Activated CD4-positive, alpha-beta T cell treated with anti-CD3 and anti-CD28 coated beads, Interleukin-2, Interleukin-6, amounts not matched to agents 100 ng/mL and 50 ng/mL, durations not matched to agents 16 hours and 8 hours (primary cell): ENCODE measurements around the gene GRAMD2B.

Experiments used
- DNase-seq: peaks from one replicate; pipeline ENCODE4 v3.0.0-alpha.2; 2020

The GRAMD2B gene

GRCh38 chr5:126483156-126483555 is 59.9 kb downstream of the GRAMD2B start:
- no peak for DNase-seq

GRCh38 chr5:126484253-126484652 is 61.0 kb downstream of the GRAMD2B start:
- no peak for DNase-seq

GRCh38 chr5:126486332-126486731 is 63.1 kb downstream of the GRAMD2B start:
- no peak for DNase-seq

- DNase-seq = no peak
Measured at GRCh38 chr5:126487596-126487995, 64.4 kb downstream of the GRAMD2B start.

DNA sequence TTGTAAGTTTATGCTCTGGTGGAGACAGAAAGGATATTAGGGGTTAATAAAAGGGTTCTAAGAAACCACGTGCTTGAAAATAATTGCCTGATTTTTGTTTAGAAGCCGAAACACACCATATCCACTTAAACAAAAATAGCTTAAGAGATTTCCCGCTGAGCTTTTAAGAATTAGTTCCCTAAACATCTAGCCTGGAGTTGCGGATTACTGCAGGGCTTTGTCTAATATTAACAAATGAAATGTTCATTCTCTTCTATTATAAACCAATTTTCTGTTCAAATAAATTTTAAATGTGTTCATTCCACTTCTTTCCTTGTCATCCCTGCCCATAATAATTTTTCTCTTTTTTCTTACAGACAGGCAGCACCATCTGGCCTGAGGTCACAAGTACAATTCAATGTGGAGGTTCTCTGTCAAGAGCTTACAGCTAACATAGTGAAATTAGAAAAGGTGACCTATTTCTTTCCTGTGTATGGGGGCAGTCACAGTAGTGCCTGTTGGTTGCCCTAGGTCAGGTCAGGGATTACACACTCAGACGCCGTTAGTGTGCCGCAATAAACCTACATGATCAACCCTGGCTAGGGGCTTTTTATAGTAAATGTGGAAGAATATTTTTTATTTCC is 65.3 kb downstream of the GRAMD2B start:
- DNase-seq = no peak

GRCh38 chr5:126490167-126490940 is 67.1 kb downstream of the GRAMD2B start:
- DNase-seq = no peak

- DNase-seq = no peak
Measured at GRCh38 chr5:126492939-126493338, 69.7 kb downstream of the GRAMD2B start.

GRCh38 chr5:126494393-126494792 is 71.2 kb downstream of the GRAMD2B start:
- no peak for DNase-seq

DNA sequence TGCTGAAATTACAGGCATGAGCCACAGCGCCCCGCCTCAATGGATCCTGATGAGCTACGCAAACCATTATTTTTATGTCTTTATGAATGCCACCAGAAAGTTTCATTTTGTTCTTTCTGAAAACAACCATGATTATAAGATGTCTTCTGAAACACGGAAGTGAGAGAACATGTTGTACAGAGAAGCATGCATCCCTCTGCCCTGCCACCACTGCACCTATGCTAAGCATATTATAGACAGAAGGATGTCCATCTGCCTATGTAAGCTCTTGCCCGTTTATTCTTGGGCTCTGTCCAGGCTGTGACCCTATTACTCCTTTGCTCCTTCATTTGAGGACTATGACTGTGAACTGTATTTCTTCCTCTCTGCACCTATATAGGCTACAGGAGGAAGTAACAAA is 74.3 kb downstream of the GRAMD2B start:
- no peak for DNase-seq

GRCh38 chr5:126499278-126499677 is 76.1 kb downstream of the GRAMD2B start:
- no peak for DNase-seq

- DNase-seq = peak; percentile 68
Measured at GRCh38 chr5:126499853-126500342, 76.7 kb downstream of the GRAMD2B start.

GRCh38 chr5:126501448-126501847 is 78.2 kb downstream of the GRAMD2B start:
- no peak for DNase-seq

DNA sequence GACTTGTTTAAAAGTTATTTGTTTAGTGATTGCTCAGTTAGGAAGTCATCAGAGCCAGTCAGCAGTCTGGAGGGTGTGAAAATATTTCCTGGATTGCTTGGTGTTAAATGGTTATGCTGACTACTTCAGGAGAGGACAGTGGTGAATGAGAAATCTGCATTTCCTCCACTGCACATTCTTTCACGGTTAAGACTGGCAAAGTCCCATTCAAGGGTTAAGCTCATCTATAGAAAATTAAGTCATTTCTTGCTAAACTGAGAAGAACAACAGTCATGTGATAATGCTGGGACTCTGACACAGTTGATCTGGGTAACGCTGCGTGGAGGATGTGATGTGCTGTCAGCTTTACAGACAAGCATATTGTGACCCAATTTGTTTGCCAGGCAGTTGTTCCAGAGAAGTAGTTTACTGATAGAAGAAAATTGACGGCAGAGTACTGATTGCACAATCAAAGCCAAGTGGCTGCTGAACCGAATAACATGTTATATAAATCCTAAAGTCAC is 80.4 kb downstream of the GRAMD2B start:
- DNase-seq = peak; percentile 25

DNA sequence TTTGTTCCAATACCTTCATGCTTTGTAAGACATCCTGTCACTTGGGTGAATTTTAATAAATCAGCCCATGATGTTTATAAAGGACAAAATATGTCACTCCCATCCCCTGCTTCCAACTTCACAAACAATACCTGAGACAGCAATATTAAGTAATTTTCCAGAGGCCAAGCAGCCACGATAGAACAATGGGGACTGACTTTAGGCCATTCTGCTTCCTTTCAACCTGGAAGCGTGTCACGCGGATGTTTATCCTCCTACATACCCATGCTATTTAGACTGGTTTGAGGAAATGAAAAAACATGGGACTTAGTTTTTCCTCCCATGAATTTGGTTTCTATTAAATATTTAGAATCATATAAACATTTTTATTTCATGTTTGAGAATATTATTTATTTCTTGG is 82.9 kb downstream of the GRAMD2B start:
- DNase-seq = no peak

DNA sequence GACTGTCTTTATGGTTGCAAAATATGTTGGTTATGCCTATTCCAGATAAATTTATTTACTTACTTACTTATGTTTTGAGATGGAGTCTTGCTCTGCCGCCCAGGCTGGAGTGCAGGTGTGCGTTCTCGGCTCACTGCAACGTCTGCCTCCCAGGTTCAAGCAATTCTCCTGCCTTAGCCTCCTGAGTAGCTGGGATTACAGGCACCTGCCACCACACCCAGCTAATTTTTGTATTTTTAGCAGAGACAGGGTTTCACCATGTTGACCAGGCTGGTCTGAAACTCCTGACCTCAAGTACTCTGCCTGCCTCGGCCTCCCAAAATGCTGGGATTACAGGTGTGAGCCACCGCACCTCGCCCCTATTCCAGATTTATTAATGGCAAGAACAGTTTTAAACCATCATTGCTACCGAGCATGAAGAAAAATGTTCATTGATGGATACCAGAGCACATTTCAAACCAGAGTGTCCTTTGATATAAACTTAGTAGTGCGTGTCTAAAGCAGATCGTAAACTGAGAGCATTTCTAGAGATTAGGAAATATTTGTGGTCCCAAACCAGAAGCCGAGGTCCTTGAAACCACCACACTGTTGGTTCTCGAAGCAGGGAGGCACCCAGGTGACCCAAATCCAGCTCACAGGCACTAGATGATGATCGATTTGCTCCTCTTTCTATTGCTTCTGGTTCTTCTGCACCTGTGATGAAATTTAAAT is 85.2 kb downstream of the GRAMD2B start:
- peak; percentile 3 for DNase-seq

GRCh38 chr5:126508962-126509279 is 85.7 kb downstream of the GRAMD2B start:
- DNase-seq = peak; percentile 38

GRCh38 chr5:126509339-126509738 is 86.1 kb downstream of the GRAMD2B start:
- DNase-seq = no peak

- no peak for DNase-seq
Measured at GRCh38 chr5:126511961-126512360, 88.8 kb downstream of the GRAMD2B start.

- DNase-seq = no peak
Measured at GRCh38 chr5:126512451-126512850, 89.2 kb downstream of the GRAMD2B start.

- DNase-seq = no peak
Measured at GRCh38 chr5:126513302-126513701, 90.1 kb downstream of the GRAMD2B start.

GRCh38 chr5:126513703-126514102 is 90.5 kb downstream of the GRAMD2B start:
- no peak for DNase-seq

GRCh38 chr5:126514131-126514557 is 90.9 kb downstream of the GRAMD2B start:
- DNase-seq = no peak

DNA sequence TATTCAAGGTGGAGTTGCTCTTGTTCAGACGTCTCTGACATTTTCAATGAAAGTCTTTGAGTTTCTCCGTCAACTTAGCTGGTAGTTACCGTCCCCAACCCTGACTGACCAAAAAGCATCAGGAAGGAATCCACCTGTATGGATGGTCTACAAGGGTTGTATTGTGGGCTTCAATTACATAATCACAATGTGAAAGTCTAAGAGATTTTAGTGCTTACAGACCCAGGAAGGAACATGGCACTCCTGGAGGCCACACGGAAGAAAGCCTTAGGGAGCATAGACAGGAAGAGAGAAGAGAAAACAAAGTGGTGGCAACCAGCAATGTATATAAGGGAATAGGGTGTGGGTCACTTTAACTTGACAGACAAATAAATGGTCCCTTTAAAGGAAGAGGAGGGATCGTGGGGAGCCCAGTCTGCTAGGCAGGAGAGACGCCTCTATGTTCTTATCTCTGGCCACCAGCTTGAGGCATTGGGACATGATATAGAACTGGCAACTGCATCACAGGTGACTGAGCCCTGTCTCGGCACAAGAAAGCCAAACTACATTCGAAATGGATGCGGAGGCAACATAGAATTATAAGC is 91.4 kb downstream of the GRAMD2B start:
- no peak for DNase-seq
